KOPT-K1 (cell line): ENCODE data around the gene GRIP2.

ENCODE experiments used
- H3K27ac ChIP-seq: fragments of 200-600 bp; sonication (generic); 2 replicates; pipeline ENCODE4 v1.5.1; 2016; ENCODE audit warnings: antibody characterized with exemption, mild to moderate bottlenecking, low read depth, low read length; ENCODE audit not compliant: poor library complexity, severe bottlenecking
- H3K36me3 ChIP-seq: fragments of 200-600 bp; sonication (generic); 2 replicates; pipeline ENCODE4 v1.5.1; 2017; ENCODE audit warnings: antibody characterized with exemption, mild to moderate bottlenecking, low read length, moderate library complexity; ENCODE audit not compliant: insufficient read depth
- H3K9me3 ChIP-seq: fragments of 200-600 bp; sonication (generic); 2 replicates; pipeline ENCODE4 v1.5.1; 2017; ENCODE audit warnings: antibody characterized with exemption, low read length, mild to moderate bottlenecking; ENCODE audit not compliant: insufficient read depth, poor library complexity, severe bottlenecking

Gene GRIP2

DNA sequence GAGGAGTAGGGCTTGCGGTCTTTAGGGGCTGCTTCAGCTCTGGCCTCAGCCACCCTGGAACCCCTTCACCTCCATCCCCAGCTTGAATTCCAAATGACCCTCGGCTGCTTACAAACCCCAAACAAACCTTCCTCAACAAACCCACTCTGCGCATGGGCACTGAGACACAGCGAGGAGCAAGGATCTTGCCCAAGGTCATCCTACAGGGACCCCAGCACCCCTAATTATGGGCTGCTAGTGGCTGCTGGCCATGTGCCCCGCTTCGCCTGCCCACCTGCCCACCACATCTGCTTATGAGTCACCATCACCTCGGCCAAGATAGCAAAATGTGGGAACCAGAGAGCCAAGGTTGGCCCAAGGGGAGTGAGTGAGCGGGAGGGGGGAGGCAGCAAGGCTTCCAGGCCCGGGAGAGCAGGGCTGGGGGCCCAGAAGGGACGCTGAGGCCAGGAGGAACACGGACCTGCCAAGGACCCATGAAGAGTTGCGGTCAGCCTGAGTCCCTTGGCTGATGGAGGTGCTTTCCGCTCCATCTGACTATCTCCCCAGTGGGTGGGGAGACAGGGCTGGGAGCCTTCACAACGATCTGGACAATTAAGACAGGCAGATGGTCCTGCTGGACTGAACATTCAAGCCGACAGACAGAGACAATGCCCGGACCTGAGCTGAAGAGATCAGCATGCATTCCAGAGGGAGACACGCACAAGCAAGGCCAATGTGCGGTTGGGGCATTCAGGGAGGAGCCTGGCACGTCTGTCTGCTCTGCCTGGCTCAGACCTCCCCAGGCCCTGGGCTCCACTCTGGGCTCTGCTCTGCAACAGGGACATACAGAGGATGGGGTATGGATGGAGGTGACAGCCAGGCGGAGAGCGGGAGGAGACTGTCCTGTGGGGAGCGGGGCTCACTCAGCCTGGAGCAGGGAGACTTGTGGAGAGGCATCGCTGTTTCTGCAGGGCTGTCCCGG, 10.8 kb upstream of the GRIP2 start:
- H3K9me3 ChIP-seq = no peaks in the 10 kb centered on the region
- no peak overlapping the region for H3K27ac ChIP-seq
- H3K36me3 ChIP-seq = no peaks in the 10 kb centered on the region

DNA sequence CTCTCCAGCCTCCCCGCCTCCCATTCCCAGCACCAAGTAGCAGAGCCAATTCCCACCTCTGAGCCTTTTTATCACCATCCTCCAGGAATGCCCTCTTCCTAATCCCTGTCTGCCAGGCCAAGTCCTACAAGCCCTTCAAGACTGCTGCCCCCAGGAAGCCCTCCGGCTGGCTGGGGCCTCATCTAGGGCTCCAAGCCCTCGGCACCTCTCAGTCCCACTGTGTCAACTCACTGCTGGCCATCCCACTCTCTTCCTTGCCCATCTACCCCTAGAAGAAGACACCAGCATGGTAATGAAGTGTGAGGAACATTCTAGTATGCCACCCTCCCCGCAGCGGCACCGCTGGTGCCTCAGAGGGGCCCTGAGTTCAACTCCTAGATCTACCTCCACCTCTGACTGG, 10.0 kb upstream of the GRIP2 start:
- Histone ChIP-seq H3K36me3 (no peaks in the 10 kb centered on the region), H3K27ac (no peak overlapping the region), H3K9me3 (no peaks in the 10 kb centered on the region)

DNA sequence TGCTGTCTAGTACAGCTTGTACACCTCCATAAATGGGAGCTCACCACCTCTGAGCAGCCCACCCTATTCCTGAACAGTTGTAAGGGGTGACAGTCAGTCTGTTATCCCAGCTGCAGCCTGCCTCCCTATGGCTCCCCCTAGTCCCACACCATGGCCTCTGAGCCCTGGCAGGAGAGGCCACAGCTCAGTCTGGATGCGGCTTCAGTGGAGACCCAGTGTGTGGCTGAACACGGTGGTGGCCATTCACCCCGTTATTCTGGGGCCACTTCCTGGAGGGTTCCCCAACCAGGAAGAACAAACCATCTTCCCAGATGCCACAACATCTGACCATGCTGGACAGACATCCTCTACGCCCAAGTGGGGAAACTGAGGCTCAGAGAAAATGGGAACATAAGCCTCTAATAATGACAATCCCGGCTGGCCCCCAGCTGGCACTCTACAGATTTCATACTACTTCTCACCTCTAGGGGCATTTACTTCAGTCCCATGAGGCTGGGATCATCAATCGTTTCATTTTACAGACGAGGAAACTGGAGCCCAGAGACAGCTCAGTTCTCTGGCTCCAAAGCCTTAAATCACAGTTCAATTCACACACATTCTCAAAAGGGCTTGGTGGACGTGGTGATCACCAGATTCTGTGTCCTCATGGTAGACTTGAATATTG, 9.2 kb upstream of the GRIP2 start:
- Histone ChIP-seq H3K9me3 (no peaks in the 10 kb centered on the region), H3K36me3 (no peaks in the 10 kb centered on the region), H3K27ac (no peak overlapping the region)

DNA sequence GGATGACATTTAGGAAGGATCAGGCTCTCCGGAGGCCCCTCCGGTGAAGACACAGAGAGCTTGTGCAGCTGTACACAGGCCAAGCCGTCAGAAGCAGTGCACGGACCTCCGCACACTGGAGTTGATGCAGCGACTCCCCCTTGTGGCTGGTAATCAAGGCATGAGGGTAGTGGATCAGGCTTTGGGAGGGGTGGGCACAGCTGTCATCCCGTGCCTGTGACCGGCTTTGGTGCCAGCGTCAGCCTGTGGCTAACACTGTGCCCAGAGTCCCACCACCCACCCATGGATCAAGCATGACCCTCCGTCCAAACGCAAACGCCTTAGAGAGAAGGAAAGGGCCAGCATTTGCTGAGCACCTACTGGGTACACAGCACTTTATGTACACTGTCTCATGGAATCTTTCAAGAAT, 8.2 kb upstream of the GRIP2 start:
- no peaks in the 10 kb centered on the region for H3K36me3 ChIP-seq
- H3K27ac ChIP-seq = no peak overlapping the region

DNA sequence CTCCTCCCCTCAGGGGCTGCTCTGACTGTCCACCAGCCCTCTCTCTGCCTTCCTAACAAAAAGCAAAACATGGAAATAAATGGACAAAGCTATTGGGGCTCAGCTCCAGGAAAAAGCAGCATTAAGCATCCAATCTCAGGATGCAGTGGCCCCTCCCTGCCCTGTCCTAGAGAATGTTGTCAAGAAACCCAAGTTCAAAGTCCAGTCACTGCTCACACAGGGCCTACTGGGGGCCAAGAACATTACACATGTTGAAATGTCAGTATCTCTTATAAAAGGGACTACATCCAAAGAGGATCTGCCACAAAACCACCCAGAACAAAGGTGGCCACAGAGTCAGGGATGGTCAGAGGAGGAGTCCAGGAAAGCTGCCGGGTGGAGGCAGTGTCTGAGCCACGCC, 7.6 kb upstream of the GRIP2 start:
- H3K36me3 ChIP-seq = no peaks in the 10 kb centered on the region
- no peak overlapping the region for H3K27ac ChIP-seq
- H3K9me3 ChIP-seq = no peaks in the 10 kb centered on the region

More for the DNA sequence above, 8.2 kb upstream of the GRIP2 start:
- no peaks in the 10 kb centered on the region for H3K9me3 ChIP-seq

DNA sequence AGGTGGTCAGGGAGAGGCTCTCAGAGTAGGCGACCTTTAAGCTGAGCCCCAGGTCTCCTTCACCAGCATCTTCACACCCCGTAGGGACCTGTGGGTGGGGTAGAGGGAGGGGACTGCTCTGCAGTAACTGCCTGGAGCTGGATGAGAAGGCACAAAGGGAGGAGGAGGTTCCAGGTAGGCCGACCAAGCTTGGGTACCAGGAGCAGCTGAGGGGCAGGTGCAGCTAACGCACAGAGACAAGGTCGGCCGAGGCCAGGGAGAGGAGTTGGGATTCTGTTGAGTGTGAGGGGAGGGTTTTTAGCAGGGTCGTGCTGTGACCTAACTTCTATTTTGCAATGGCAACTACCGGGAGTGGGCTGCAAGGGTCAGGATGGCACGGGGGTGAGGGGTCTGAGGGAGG, 5.9 kb upstream of the GRIP2 start:
- Histone ChIP-seq H3K27ac (no peak overlapping the region), H3K36me3 (no peaks in the 10 kb centered on the region), H3K9me3 (no peaks in the 10 kb centered on the region)

DNA sequence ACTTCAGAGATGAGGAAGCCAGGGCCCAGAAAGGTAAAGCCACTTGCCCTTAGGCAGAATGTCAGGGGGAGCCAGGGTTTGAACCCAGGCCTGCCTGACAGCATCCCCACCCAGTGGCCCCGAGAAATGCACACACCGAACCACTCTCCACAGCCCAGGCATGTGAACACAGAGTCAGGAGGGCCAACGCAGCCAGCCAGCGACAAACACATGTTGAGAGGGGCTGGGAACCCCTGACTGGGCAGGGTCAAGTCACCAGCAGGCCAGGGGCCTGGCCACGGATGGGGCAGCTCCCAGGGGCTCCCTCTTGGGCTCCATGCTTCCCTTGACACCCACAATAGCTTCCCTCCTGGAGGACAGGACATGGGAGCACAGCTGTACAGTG, 5.1 kb upstream of the GRIP2 start:
- H3K9me3 ChIP-seq = no peaks in the 10 kb centered on the region
- no peaks in the 10 kb centered on the region for H3K36me3 ChIP-seq
- H3K27ac ChIP-seq = no peak overlapping the region

DNA sequence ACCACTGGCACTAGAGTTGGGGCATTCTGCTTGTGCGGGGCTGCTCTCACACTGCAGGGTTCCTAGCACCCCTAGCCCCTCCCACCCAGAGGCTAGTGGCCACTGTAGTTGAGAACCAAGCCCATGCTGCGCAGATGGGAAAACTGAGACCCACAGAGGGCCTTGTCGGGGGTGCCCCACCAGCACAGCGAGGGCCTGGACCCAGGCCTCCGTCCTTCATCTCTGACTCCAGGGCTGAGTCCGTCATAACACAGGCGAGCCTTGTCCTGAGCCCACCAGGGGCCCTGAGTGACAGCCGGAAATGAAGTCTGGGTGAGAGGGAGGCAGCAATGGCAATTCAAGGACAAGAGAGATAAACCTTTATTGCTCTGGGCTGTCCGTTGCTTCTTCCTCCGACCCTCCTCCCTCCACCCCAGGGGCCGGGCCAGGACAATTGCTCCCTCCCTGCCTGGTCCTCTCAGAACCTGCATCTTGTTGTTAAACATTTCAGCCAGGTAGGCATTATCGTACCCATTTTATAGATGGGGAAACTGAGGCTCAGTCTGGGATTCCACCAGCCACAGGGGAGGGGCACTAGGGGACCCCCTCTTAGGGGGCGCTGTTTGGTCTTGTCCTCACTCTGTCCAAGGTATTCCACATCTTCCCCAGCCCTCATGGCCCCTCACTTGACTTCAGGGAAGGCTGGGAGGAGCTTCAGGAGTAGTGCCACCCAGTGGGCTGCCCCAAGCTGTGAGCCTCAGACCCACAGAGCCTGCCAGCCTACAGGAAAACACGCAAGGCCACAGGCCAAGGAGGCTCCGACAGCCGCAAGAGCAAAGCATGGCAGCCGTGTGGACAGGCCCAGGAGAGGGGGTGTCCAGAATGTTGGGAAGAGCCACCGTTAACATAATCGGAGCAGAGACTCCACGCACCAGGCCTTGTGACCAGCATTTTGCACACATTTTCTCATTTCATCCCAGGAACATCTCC, 4.4 kb upstream of the GRIP2 start:
- no peak overlapping the region for H3K27ac ChIP-seq
- H3K36me3 ChIP-seq = no peaks in the 10 kb centered on the region
- no peaks in the 10 kb centered on the region for H3K9me3 ChIP-seq

DNA sequence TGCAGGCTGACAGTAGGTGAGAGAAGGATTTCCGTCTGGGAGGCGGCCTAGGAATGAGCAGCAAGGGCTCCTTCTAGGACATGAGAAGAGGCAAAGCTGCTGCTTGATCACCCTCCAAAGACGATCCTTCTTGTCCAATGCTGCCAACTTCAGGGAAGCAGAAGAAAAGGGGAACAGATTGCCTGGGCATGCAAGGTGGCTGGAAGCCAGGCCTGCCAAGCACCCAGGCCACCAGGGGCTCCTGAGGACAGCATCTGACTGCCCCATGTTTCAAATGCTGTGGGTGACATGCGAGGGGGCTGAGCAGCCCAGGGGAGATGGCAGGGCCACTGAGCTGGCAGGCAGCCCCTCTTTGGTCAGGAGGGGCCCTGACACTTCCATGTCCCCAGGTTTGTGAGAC, 3.3 kb upstream of the GRIP2 start:
- Histone ChIP-seq H3K27ac (no peak overlapping the region), H3K9me3 (no peaks in the 10 kb centered on the region), H3K36me3 (no peaks in the 10 kb centered on the region)

DNA sequence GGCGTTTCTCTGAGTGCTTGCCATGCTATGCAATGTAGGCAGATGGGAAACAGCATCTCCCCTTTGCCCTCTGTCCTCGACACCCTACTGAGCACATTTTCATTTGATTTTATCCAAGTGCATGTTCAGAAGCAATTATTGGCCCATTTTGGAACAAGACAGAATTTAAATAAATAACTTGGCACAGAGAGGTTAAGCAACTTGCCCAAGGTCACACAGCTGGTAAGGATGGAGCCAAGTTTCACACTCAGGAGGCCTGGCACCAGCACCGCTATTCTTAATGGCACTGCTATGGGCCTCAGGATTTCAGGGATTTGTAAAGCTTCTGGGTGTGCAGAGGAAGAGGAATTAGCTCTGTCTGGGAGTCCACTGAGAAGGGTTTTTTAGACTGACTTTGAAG, 2.5 kb upstream of the GRIP2 start:
- Histone ChIP-seq H3K27ac (no peak overlapping the region), H3K9me3 (no peaks in the 10 kb centered on the region), H3K36me3 (no peaks in the 10 kb centered on the region)

DNA sequence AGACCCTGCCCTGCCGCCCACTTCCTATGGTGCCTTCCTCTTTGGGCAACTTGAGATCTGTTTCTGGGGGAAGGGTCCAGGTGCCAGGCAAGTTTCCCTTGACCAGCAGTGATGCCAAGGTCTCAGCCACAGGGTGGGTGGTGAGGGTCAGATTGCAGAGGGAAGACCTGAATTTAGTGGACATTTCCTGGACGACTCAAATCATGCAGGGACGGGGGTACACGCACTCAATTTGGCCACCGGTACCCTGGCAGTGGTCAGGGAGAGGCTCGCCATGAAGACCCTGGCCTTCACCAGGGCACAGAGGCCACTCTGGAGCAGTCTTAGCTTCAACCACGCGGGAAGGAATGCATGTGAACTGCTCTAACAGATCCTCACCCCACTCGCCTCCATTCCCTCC, 1.5 kb upstream of the GRIP2 start:
- no peaks in the 10 kb centered on the region for H3K9me3 ChIP-seq
- no peak overlapping the region for H3K27ac ChIP-seq
- H3K36me3 ChIP-seq = no peaks in the 10 kb centered on the region

DNA sequence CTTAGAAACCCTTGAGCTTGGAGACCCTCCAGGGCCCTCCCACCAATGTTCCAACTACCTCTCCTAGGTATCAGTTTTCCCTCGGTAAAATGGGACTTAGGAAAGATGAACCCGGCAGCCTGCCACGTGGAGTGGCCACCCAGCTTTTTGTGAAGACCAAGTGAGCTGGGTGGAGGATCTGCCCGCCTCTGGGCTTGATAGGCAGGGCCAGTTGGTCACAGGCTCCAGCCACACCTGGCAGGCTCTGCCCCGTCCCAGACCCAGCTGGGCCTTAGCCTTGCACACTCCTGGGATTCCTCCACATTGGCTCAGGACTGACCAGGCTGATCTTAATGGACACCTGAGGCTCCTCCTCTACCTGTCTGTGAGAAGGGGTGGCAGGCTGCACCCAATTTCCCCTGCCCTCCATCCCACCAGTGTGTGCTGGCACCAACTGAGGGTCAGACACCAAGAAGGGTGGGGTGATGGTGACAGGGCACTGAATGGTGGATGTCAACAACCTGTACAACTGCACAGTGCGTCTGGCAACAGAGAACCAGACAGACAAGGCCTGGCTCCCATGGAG, 761 bp upstream of the GRIP2 start:
- H3K9me3 ChIP-seq = no peaks in the 10 kb centered on the region
- no peaks in the 10 kb centered on the region for H3K36me3 ChIP-seq
- no peak overlapping the region for H3K27ac ChIP-seq

DNA sequence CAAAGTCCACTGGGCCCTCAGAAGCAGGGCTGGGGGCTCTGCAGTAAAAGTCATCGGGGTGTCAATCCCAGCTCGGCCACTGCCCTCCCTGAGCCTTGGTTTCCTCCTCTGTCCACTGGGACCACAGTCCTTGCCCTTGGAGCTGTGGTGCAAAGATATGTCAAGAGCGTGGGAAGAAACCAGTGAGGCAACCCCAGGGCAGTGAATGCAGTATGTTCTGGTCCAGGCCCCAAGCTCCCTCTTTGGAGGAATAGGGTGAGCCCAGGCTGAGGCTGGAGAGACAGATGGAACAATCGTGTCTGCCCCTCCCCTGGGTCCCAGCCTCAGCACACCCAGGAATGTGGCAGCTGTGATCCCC, 779 bp downstream of the GRIP2 start:
- Histone ChIP-seq H3K36me3 (no peaks in the 10 kb centered on the region), H3K9me3 (no peaks in the 10 kb centered on the region), H3K27ac (no peak overlapping the region)

DNA sequence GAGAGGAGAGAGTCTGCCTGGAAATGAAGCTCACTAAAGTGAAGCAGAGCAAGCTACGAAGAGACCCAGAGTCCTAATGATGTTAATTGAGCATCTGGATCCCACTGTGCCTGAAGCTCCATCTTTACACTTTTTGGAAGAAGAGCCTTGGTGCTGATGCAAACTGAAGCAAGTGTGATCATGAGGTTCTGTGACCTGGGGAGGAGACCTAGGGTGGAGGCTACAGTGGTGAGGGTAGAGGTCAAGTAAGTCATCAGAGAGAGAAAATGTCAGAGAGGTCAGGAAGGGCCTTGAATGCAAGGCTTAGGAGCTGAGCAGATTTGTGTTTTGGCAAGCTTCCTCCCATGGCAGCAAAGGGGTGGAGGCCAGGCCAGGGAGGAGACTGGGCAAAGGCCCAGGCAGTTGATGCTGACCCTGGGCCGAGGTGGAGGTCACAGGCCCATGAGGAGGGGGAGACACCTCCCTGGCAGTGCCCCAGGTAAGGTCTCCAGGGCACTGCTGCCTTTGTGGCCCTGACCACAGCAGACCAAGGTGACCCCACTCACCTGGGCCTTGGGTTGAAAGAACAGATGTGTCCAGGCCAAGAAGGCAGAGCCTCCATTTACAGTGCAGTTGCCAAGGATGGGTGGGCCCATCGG, 1.6 kb downstream of the GRIP2 start:
- Histone ChIP-seq H3K9me3 (no peaks in the 10 kb centered on the region), H3K36me3 (no peaks in the 10 kb centered on the region), H3K27ac (no peak overlapping the region)
